Endometrium (tissue), 2 donors: ENCODE measurements around the gene PTPN11.
"Not testable (repeated sequence)": the region's sequence is repeated elsewhere in the genome, so short reads cannot be mapped to it uniquely, and the experiment has no call there.

Experiments used
- FAIRE-seq: peaks from 2 replicates; lab custom pipeline; 2012; peaks lifted over from hg19 to GRCh38; lab: Jason Lieb, UNC
- donor health status: control.
- donor health status: control.

The PTPN11 gene

GRCh38 chr12:112418608-112419296 lies at the start of gene PTPN11:
PTPN11 (plus strand) TSS chr12:112418947; CDS start chr12:112419112, 165 bp downstream.
- no peak for FAIRE-seq

DNA sequence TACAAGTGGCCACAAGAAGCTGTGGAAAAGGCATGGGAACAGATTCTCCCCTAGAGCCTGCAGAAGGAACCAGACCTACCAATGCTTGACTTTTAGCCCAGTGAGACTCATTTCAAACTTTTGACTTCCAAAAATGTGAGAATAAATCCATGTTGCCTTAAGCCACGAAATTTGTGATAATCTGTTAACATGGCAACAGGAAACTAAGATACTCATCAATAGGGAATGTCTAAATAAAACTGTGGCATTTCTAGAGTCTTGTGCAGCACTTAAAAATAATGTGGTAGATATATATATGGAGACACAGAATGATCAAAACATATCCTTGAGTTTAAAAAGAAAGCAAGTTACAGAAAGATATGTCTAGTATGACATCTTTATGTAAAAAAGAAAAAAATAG lies 48.5 kb upstream of the PTPN11 start:
- FAIRE-seq: no peak

GRCh38 chr12:112370868-112371510 lies 47.8 kb upstream of the PTPN11 start:
- FAIRE-seq: no peak

- no peak for FAIRE-seq
Measured at GRCh38 chr12:112374166-112374740, 44.5 kb upstream of the PTPN11 start.

- FAIRE-seq: no peak
Measured at GRCh38 chr12:112375105-112375504, 43.6 kb upstream of the PTPN11 start.

DNA sequence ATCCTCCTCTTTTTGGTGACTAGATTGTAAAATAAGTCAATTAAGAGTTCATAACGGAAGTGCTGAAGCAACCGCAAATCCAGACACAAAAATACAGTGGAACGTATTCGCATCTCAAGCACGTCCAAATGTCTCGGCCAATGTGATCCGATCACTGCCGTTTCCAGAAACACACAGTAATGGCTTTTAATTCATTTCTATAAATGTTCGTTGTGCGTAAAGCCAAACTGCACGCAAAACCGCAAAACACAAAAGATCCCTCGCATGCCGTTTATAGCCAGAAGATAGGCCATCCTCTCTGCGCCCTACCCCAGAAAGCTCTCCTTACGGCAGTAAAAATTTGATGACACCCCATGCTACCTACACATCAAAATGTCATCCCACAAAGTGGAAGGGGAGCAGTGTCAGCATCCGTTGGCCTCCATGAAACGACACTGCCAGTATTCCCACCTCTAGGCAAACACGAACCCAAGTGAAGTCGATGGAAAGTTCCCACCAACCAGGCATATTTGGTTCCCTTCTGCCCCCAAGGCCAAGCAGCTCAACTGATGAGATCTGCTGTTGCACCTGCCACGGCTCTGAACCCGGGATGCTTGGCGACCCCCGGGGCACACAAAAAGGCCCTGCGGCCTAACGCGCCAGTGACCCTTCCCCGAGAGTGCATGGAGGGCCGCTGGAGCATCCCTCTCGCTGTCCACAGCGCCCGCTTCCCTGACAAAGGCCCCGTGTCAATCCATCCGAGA lies 37.9 kb upstream of the PTPN11 start:
- no peak for FAIRE-seq

DNA sequence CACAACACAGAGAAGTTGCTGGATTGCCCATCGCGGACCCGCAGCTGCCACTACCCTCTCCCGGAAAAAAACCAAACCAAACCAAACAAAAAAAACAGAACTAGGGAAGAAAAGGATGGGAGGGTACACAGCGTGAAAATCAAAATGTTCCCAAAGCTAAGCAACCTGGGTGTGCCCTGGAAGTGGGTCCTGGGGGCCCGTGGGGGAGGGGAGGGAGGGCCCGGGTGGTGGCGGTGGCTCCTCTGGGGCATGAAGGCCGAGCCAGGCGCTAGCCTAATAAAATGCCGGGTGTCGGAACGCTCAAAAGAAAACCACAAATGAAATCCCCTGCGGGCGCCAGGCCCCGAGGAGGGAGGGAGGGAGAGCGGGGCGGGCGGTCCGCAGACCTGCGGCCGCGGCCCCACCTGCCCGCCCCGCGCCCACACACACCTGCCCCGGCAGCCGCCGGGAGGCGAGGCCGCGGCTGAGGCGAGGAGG lies 37.3 kb upstream of the PTPN11 start:
- FAIRE-seq: no peak

GRCh38 chr12:112381883-112382796 lies 36.6 kb upstream of the PTPN11 start, which contains the start of gene HECTD4:
HECTD4 (minus strand) TSS chr12:112382431; CDS start chr12:112382128, 303 bp downstream.
- no peak for FAIRE-seq

GRCh38 chr12:112382866-112383265 lies 35.9 kb upstream of the PTPN11 start:
- FAIRE-seq: no peak

GRCh38 chr12:112386726-112387125 lies 32.0 kb upstream of the PTPN11 start:
- no peak for FAIRE-seq

- FAIRE-seq: no peak
Measured at GRCh38 chr12:112389228-112389627, 29.5 kb upstream of the PTPN11 start.

GRCh38 chr12:112389922-112390654 lies 28.7 kb upstream of the PTPN11 start:
- FAIRE-seq: not testable (repeated sequence)

GRCh38 chr12:112393328-112393727 lies 25.4 kb upstream of the PTPN11 start:
- FAIRE-seq: no peak

DNA sequence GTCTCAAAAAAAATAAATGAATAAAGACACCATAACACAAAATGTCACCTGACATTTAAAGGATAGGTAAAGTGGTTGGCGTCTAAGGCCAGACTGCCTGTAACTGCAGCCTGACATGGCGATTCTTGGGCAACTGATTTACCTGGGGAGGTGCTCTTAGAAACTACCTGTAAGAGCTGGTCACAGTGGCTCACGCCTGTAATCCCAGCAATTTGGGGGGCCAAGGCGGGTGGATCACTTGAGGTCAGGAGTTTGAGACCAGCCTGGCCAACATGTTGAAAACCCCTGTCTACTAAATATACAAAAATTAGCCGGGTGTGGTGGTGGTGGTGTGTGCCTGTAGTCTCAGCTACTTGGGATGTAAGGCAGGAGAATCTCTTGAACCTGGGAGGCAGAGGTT lies 17.7 kb upstream of the PTPN11 start:
- FAIRE-seq: no peak

DNA sequence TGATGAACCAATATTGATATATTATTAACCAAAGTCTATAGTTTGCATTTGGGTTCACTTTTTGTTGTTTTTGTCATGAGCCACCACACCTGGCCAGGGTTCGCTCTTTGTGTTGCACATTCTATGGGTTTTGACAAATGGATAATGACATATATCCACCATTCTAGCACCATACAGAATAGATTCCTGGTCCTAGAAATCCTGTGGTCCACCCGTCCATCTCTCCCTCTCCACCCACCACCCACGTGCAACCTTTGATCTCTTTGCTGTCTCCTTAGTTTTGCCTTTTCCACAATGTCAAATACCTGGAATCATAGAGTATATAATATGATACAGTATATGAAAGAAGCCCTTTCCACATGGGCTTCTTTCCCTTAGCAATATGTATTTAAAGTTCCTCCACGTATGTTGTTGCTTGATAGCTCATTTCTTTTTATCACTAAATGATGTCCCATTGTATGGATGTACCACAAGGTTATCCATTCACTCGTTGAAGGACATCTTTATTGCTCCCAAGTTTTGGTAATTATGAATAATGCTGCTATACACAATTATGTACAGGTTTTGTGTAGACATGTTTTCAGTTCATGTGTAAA lies 16.7 kb upstream of the PTPN11 start:
- no peak for FAIRE-seq

DNA sequence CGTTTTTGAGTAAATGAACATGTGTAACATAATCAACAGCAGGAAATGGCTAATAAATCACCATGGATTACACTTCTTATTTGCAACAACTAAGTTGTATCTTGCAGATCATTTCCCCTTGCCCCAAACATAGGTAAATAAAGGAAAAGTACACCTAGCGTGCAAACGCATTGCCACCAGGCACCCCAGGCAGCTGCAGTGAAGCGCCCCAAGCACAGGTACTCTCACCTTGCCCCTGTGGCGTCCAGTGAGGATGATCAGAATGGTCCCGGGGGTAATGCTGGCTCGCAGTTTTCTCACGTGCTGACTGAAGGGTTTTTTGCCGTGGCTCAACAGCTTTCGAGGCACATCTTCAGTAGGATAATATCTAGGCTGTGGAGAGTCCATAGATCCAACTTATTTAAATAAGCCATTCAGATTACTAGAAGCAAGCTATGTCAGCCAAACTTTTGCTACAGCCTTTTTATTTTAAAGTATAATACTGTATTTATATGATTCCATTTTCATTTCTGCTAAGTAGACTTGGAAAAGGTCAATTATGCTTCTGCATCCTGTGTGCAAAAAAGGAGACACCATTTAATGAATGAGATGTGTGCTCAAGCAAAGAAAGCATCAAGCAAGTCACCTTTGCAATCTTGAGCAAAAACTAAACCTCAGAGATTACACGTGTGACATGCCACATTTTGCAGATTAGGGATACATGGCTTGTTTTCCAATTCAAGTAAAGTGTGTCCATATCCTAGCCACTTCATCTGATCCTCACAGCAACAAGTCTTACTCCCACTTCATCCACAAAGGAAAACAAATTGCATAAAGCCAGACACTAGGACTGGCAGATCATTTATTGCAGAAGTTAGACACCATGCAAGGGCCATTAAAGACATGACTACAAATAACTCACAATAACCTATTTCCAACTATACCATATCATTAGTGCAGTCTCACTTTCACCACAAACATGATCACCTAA lies 11.9 kb upstream of the PTPN11 start:
- no peak for FAIRE-seq

- not testable (repeated sequence) for FAIRE-seq
Measured at GRCh38 chr12:112407683-112408082, 11.1 kb upstream of the PTPN11 start.

GRCh38 chr12:112408621-112409020 lies 10.1 kb upstream of the PTPN11 start:
- no peak for FAIRE-seq
